Peyer's patch (tissue), 4 donors: ENCODE data around the gene RFTN1. TPM values are rescaled to one million over a fixed set of nuclear protein-coding genes. Genes with fewer than 3 reads are reported as not detected.

ENCODE experiments used
- DNase-seq, 3 donors: peaks; one replicate each; pipeline ENCODE4 v3.0.0-alpha.2; 2017 to 2019
- H3K27ac ChIP-seq, 4 donors: fragments of 200-600 bp; sonication (generic); one replicate each; pipeline ENCODE4 v1.5.1; 2016 to 2019
- H3K27me3 ChIP-seq, 2 donors: fragments of 200-600 bp; sonication (generic); one replicate each; pipeline ENCODE4 v1.5.1; 2019
- H3K36me3 ChIP-seq, 3 donors: fragments of 200-600 bp; sonication (generic); one replicate each; pipeline ENCODE4 v1.5.1; 2016 to 2019
- H3K4me1 ChIP-seq, 4 donors: fragments of 200-600 bp; sonication (generic); one replicate each; pipeline ENCODE4 v1.5.1; 2016 to 2019
- H3K4me3 ChIP-seq, 4 donors: fragments of 200-600 bp; sonication (generic); 1 replicate in 3 of 4; 2 replicates in 1 of 4; pipeline ENCODE4 v1.5.1; 2016 to 2019; ENCODE audit warnings: mild to moderate bottlenecking in 1 of 4
- H3K9me3 ChIP-seq, 4 donors: fragments of 200-600 bp; sonication (generic); one replicate each; pipeline ENCODE4 v1.5.1; 2016 to 2019; ENCODE audit warnings: mild to moderate bottlenecking in 1 of 4
- POLR2A ChIP-seq, 2 donors: fragments of 450-650 bp; IDR thresholded peaks; one replicate each; pipeline ENCODE4 v1.5.1; 2017; ENCODE audit warnings: antibody characterized with exemption in 2 of 2, mild to moderate bottlenecking in 2 of 2, moderate library complexity in 2 of 2
- total RNA-seq, 4 donors: library from RNA; depleted of rRNA; stranded (reverse); fragments of >200 nt; gene quantifications; one replicate each; pipeline ENCODE4 v1.1.0, GENCODE V29; 2016
- TF ChIP-seq, protein P1 (sequence below), 6 experiments: fragments of 450-650 bp in 4 of 6; fragments of 200-600 bp in 2 of 6; sonication (generic) in 1 of 6; IDR thresholded peaks; one replicate each; pipeline ENCODE4 v1.5.1; 2017 to 2019; ENCODE audit warnings: antibody characterized with exemption in 6 of 6, mild to moderate bottlenecking in 3 of 6, moderate library complexity in 1 of 6

Gene RFTN1
- total RNA-seq, 4 donors from 2014 or later: 6.1 to 135 (median 32.0) TPM

DNA sequence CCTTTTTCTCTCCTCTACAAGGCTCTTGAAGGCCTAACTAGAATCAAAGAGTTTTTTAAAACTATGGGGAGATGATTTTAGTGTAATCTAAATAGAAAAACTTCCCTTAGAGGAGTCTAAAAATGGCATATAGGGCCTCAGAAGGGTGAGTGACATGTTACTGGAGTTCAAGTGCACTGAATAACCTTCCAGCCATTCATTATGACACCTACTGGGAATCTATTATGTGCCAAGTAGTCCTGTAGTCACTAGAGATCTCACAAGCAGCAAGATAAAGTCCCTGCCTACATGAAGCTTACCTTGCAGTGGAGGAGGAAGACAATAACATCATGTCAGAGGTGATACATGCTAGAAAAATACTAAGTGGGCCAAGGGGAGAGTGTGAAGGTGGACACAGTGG, 152.4 kb downstream of the RFTN1 start:
- Histone ChIP-seq H3K27ac (no peak overlapping the region), H3K4me1 (no peaks in the 10 kb centered on the region), H3K36me3 (no peaks in the 10 kb centered on the region), H3K4me3 (no peak overlapping the region), H3K27me3 (no peaks in the 10 kb centered on the region), H3K9me3 (no peaks in the 10 kb centered on the region)
- DNase-seq: no peak
- TF ChIP-seq, protein P1, sequence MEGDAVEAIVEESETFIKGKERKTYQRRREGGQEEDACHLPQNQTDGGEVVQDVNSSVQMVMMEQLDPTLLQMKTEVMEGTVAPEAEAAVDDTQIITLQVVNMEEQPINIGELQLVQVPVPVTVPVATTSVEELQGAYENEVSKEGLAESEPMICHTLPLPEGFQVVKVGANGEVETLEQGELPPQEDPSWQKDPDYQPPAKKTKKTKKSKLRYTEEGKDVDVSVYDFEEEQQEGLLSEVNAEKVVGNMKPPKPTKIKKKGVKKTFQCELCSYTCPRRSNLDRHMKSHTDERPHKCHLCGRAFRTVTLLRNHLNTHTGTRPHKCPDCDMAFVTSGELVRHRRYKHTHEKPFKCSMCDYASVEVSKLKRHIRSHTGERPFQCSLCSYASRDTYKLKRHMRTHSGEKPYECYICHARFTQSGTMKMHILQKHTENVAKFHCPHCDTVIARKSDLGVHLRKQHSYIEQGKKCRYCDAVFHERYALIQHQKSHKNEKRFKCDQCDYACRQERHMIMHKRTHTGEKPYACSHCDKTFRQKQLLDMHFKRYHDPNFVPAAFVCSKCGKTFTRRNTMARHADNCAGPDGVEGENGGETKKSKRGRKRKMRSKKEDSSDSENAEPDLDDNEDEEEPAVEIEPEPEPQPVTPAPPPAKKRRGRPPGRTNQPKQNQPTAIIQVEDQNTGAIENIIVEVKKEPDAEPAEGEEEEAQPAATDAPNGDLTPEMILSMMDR (IDR thresholded peaks at IDR 0.05): no peak
- no peak for TF ChIP-seq POLR2A (IDR thresholded peaks at IDR 0.05)

DNA sequence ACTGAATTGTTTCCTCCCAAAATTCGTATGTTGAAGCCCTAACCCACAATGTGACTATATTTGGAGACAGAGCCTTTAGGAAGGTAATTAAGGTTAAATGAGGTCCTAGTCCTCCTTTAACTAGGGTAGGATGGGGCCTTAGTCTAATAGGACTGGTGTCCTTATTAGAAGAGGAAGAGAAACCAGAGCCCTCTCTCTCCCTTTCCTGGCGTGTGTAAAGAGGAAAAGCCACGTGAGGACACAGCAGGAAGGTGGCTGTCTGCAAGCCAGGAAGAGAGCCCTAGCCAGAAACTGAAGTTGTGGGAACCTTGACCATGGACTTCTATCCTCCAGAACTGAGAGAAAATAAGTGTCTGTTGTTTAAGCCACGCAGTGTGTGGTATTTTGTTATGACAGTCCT, 154.2 kb downstream of the RFTN1 start:
- TF ChIP-seq, protein P1 (IDR thresholded peaks at IDR 0.05): no peak
- no peak for TF ChIP-seq POLR2A (IDR thresholded peaks at IDR 0.05)
- DNase-seq: no peak
- H3K4me1 ChIP-seq: no peaks in the 10 kb centered on the region
- H3K36me3 ChIP-seq: no peaks in the 10 kb centered on the region
- no peaks in the 10 kb centered on the region for H3K27me3 ChIP-seq
- no peak overlapping the region for H3K27ac ChIP-seq
- no peaks in the 10 kb centered on the region for H3K9me3 ChIP-seq
- H3K4me3 ChIP-seq: no peak overlapping the region

DNA sequence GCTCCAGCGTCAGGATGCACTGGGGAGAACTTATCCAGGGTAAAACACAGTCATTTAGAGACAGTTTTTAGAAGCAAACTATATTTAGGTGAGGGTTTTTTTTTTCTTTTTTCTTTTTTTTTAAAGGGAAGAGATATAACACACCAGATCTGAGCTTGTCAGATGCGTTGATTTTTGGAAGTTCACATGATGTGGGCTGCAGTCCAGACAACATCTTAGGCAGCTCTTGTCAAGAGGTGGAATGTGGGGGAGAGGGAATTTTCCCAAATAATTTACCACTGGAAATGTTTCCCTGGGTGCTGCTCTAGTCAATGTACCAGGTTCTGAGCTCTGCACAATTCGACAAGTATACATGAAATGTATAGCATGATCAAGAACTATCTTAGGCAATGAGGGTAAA, 155.2 kb downstream of the RFTN1 start:
- TF ChIP-seq, protein P1 (IDR thresholded peaks at IDR 0.05): no peak
- no peak for TF ChIP-seq POLR2A (IDR thresholded peaks at IDR 0.05)
- Histone ChIP-seq H3K9me3 (no peaks in the 10 kb centered on the region), H3K27ac (no peak overlapping the region), H3K27me3 (no peaks in the 10 kb centered on the region), H3K36me3 (no peaks in the 10 kb centered on the region), H3K4me1 (no peaks in the 10 kb centered on the region), H3K4me3 (no peak overlapping the region)
- no peak for DNase-seq

DNA sequence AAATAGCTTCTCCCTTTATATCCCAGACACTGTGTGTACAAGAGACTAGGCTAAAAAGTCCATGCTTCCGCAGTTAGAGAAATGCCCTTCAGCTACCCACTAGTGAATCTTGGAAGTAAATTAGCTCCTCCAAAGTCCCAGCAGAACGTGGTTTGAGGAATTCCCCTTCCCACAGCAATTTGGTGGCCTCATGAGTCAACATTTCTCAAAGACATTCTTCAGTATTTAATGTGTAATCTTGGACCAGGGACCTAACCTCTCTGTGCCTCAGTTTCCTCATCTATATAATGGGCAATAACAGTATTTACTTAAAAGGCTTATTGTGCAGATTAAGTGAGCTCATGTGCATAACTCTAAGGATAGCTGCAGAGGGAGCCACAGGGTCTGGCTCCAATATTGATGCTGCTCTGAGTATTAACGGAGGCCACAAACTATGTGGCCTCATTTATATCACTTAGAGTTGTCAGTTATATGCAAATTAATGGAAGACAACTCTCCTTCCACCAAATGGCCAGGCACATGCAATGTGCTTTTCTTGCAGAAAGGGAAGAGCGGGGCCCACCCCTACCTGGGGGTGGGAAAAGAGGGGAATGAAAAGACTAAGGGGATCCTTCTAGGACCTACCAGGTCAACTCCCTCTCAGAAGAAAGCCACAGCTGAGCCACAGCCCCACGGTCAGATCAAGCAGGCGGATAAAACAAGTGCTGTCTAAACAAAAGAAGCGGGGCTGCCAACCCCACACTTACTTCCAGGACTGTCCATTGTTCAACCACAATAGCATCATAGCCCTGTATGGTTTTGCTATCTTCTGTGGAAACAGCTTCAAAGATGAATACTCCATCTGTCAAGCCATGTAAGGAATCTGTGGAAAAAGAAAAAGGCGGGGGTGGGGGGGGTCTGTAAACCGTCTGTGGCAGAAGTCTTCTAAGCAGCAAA, 156.0 kb downstream of the RFTN1 start:
- no peak for DNase-seq
- H3K9me3 ChIP-seq: no peaks in the 10 kb centered on the region
- H3K4me3 ChIP-seq: no peak overlapping the region
- no peak overlapping the region for H3K27ac ChIP-seq
- TF ChIP-seq, protein P1 (IDR thresholded peaks at IDR 0.05): no peak
- TF ChIP-seq POLR2A (IDR thresholded peaks at IDR 0.05): no peak
- H3K4me1 ChIP-seq: no peaks in the 10 kb centered on the region
- H3K27me3 ChIP-seq: no peaks in the 10 kb centered on the region
- no peaks in the 10 kb centered on the region for H3K36me3 ChIP-seq

DNA sequence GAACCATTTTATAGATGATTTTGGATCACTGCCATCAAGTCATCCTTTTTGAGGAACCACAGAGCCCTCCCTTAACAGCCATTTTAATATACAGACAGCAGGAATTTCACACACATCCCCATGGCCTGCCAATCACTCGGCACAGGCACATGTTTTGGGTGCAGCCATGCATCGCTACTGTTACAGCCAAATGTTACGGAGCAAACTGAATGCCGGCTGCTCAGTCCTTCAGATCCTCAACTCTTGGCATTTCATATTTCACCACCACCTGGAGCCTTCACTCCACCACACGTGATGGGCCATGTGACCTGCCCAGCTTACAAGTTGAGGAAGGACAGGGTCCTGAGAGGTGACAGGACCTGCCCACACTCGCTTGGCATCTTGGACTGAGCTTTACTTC, 157.7 kb downstream of the RFTN1 start:
- no peak overlapping the region for H3K27ac ChIP-seq
- no peaks in the 10 kb centered on the region for H3K4me1 ChIP-seq
- DNase-seq: no peak
- peaks cover 0 to 3% (median 0%) of the 10 kb centered on the region in 3 donors for H3K36me3 ChIP-seq
- TF ChIP-seq POLR2A (IDR thresholded peaks at IDR 0.05): no peak
- TF ChIP-seq, protein P1 (IDR thresholded peaks at IDR 0.05): no peak
- no peaks in the 10 kb centered on the region for H3K9me3 ChIP-seq
- H3K4me3 ChIP-seq: no peak overlapping the region
- no peaks in the 10 kb centered on the region for H3K27me3 ChIP-seq
